HepG2 (cell line): Measurements from ENCODE around the gene PANX1.

Experiments used
- EP300 ChIP-seq, 3 experiments: sonication (generic) in 1 of 3; formaldehyde crosslinking in 1 of 3; IDR thresholded peaks; 2 replicates each; pipeline versions ENCODE4 v1.5.1 to v1.6.1; 2011 to 2020; ENCODE audit warnings: low read depth in 2 of 3, low read length in 2 of 3, borderline replicate concordance in 1 of 3, improper control_type of control experiment in 1 of 3, mild to moderate bottlenecking in 1 of 3, missing genetic modification reagents in 1 of 3, moderate library complexity in 1 of 3
- GABPA ChIP-seq, 2 experiments: IDR thresholded peaks; 2 replicates each; pipeline ENCODE4 v1.6.1; 2011 to 2016; ENCODE audit warnings: low read depth in 2 of 2, low read length in 1 of 2, missing biosample characterization in 1 of 2, missing genetic modification characterization in 1 of 2
- JDP2 ChIP-seq: sonication (generic); formaldehyde crosslinking; IDR thresholded peaks from 2 replicates; pipeline ENCODE4 v1.8.1; 2022; ENCODE audit warnings: missing genetic modification reagents, borderline replicate concordance
- JUND ChIP-seq: sonication (generic); formaldehyde crosslinking; IDR thresholded peaks from 2 replicates; pipeline ENCODE4 v1.8.0; 2022; ENCODE audit warnings: mild to moderate bottlenecking, missing genetic modification reagents
- RAD21 ChIP-seq: fragments of 450-650 bp; formaldehyde crosslinking; IDR thresholded peaks from 2 replicates; pipeline ENCODE4 v1.5.0; 2020; ENCODE audit warnings: mild to moderate bottlenecking
- YY1 ChIP-seq: IDR thresholded peaks from 2 replicates; pipeline ENCODE4 v1.6.1; 2011; ENCODE audit warnings: low read length, low read depth, moderate library complexity, mild to moderate bottlenecking; ENCODE audit not compliant: insufficient read depth, insufficient replicate concordance
- ZNF251 ChIP-seq: sonication (generic); formaldehyde crosslinking; IDR thresholded peaks from 2 replicates; pipeline ENCODE4 v1.9.0; 2021; ENCODE audit warnings: mild to moderate bottlenecking, missing genetic modification reagents
- ZNF253 ChIP-seq: sonication (generic); formaldehyde crosslinking; IDR thresholded peaks from 2 replicates; pipeline ENCODE4 v1.8.0; 2022; ENCODE audit warnings: mild to moderate bottlenecking, missing genetic modification reagents, borderline replicate concordance
- ZNF274 ChIP-seq: sonication (generic); formaldehyde crosslinking; IDR thresholded peaks from 2 replicates; pipeline ENCODE4 v1.5.1; 2020; ENCODE audit warnings: mild to moderate bottlenecking, missing genetic modification reagents
- ZNF549 ChIP-seq: sonication (generic); formaldehyde crosslinking; IDR thresholded peaks from 2 replicates; pipeline ENCODE4 v1.5.0; 2020; ENCODE audit warnings: missing genetic modification reagents
- TF ChIP-seq, protein P1 (sequence below): sonication (generic); formaldehyde crosslinking; IDR thresholded peaks from 2 replicates; pipeline ENCODE4 v1.5.0; 2020; ENCODE audit warnings: mild to moderate bottlenecking, missing genetic modification reagents, moderate library complexity
- TF ChIP-seq, protein P2 (sequence below): sonication (generic); formaldehyde crosslinking; IDR thresholded peaks from 2 replicates; pipeline ENCODE4 v1.5.1; 2020; ENCODE audit warnings: mild to moderate bottlenecking, missing genetic modification reagents, moderate library complexity
- TF ChIP-seq, protein P3 (sequence below): sonication (generic); formaldehyde crosslinking; IDR thresholded peaks from 2 replicates; pipeline ENCODE4 v1.4.0; 2020; ENCODE audit warnings: missing genetic modification reagents

DNA sequence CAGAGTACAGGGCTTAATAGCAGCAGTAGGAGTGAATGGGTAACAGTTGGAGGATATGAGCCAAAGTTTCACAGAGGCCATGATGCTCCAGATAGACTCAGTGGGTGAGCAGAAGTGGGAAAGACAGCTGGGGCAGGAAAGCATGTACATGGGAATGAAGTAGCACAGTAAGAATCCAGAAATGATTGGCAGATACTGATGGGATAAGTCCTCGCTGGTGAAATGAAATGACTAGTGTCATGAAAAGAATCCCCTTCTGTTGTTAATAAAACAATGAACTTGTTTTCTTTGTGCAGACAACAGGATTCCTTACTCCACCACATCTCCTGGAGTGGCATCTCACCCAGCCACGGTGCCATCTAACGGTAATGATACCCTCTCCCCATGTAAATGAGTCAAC, 17.4 kb upstream of the PANX1 start:
- TF ChIP-seq, protein P1, sequence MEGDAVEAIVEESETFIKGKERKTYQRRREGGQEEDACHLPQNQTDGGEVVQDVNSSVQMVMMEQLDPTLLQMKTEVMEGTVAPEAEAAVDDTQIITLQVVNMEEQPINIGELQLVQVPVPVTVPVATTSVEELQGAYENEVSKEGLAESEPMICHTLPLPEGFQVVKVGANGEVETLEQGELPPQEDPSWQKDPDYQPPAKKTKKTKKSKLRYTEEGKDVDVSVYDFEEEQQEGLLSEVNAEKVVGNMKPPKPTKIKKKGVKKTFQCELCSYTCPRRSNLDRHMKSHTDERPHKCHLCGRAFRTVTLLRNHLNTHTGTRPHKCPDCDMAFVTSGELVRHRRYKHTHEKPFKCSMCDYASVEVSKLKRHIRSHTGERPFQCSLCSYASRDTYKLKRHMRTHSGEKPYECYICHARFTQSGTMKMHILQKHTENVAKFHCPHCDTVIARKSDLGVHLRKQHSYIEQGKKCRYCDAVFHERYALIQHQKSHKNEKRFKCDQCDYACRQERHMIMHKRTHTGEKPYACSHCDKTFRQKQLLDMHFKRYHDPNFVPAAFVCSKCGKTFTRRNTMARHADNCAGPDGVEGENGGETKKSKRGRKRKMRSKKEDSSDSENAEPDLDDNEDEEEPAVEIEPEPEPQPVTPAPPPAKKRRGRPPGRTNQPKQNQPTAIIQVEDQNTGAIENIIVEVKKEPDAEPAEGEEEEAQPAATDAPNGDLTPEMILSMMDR (CRISPR knock-in tag), result no peak
- TF ChIP-seq, protein P2, sequence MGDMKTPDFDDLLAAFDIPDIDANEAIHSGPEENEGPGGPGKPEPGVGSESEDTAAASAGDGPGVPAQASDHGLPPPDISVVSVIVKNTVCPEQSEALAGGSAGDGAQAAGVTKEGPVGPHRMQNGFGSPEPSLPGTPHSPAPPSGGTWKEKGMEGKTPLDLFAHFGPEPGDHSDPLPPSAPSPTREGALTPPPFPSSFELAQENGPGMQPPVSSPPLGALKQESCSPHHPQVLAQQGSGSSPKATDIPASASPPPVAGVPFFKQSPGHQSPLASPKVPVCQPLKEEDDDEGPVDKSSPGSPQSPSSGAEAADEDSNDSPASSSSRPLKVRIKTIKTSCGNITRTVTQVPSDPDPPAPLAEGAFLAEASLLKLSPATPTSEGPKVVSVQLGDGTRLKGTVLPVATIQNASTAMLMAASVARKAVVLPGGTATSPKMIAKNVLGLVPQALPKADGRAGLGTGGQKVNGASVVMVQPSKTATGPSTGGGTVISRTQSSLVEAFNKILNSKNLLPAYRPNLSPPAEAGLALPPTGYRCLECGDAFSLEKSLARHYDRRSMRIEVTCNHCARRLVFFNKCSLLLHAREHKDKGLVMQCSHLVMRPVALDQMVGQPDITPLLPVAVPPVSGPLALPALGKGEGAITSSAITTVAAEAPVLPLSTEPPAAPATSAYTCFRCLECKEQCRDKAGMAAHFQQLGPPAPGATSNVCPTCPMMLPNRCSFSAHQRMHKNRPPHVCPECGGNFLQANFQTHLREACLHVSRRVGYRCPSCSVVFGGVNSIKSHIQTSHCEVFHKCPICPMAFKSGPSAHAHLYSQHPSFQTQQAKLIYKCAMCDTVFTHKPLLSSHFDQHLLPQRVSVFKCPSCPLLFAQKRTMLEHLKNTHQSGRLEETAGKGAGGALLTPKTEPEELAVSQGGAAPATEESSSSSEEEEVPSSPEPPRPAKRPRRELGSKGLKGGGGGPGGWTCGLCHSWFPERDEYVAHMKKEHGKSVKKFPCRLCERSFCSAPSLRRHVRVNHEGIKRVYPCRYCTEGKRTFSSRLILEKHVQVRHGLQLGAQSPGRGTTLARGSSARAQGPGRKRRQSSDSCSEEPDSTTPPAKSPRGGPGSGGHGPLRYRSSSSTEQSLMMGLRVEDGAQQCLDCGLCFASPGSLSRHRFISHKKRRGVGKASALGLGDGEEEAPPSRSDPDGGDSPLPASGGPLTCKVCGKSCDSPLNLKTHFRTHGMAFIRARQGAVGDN (CRISPR knock-in tag), result no peak
- TF ChIP-seq RAD21 (CRISPR knock-in tag), result no peak
- no peak for TF ChIP-seq ZNF253
- TF ChIP-seq ZNF549 (CRISPR knock-in tag), result no peak
- TF ChIP-seq ZNF274 (CRISPR knock-in tag), result no peak
- no peak for TF ChIP-seq ZNF251
- no peak for TF ChIP-seq JDP2
- TF ChIP-seq GABPA (IDR thresholded peaks at IDR 0.05; ENCODE audit: low read depth, low read length), result no peak
- no peak for TF ChIP-seq GABPA (CRISPR knock-in tag; IDR thresholded peaks at IDR 0.05; ENCODE audit: low read depth)
- TF ChIP-seq, protein P3, sequence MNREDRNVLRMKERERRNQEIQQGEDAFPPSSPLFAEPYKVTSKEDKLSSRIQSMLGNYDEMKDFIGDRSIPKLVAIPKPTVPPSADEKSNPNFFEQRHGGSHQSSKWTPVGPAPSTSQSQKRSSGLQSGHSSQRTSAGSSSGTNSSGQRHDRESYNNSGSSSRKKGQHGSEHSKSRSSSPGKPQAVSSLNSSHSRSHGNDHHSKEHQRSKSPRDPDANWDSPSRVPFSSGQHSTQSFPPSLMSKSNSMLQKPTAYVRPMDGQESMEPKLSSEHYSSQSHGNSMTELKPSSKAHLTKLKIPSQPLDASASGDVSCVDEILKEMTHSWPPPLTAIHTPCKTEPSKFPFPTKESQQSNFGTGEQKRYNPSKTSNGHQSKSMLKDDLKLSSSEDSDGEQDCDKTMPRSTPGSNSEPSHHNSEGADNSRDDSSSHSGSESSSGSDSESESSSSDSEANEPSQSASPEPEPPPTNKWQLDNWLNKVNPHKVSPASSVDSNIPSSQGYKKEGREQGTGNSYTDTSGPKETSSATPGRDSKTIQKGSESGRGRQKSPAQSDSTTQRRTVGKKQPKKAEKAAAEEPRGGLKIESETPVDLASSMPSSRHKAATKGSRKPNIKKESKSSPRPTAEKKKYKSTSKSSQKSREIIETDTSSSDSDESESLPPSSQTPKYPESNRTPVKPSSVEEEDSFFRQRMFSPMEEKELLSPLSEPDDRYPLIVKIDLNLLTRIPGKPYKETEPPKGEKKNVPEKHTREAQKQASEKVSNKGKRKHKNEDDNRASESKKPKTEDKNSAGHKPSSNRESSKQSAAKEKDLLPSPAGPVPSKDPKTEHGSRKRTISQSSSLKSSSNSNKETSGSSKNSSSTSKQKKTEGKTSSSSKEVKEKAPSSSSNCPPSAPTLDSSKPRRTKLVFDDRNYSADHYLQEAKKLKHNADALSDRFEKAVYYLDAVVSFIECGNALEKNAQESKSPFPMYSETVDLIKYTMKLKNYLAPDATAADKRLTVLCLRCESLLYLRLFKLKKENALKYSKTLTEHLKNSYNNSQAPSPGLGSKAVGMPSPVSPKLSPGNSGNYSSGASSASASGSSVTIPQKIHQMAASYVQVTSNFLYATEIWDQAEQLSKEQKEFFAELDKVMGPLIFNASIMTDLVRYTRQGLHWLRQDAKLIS (CRISPR knock-in tag), result no peak
- TF ChIP-seq EP300 (IDR thresholded peaks at IDR 0.05; ENCODE audit: low read depth in 2 of 2, low read length in 2 of 2), result no peak
- TF ChIP-seq EP300 (CRISPR knock-in tag; IDR thresholded peaks at IDR 0.05; ENCODE audit: borderline replicate concordance), result no peak
- no peak for TF ChIP-seq JUND (CRISPR knock-in tag)
- no peak for TF ChIP-seq YY1
